Sigmoid colon (tissue), 4 donors: Measurements from ENCODE around the gene TMEM95.

ENCODE experiments used
- POLR2AphosphoS5 ChIP-seq, 4 donors: sonication (generic); formaldehyde crosslinking; IDR thresholded peaks; one replicate each; pipeline ENCODE4 v1.6.1; 2017; ENCODE audit warnings: antibody characterized with exemption in 4 of 4
- TF ChIP-seq, protein P1 (sequence below), 4 experiments: fragments of 450-650 bp in 3 of 4; fragments of 200-600 bp in 1 of 4; IDR thresholded peaks; one replicate each; pipeline ENCODE4 v1.5.1; 2016 to 2019; ENCODE audit warnings: antibody characterized with exemption in 4 of 4, mild to moderate bottlenecking in 3 of 4, moderate library complexity in 2 of 4

DNA sequence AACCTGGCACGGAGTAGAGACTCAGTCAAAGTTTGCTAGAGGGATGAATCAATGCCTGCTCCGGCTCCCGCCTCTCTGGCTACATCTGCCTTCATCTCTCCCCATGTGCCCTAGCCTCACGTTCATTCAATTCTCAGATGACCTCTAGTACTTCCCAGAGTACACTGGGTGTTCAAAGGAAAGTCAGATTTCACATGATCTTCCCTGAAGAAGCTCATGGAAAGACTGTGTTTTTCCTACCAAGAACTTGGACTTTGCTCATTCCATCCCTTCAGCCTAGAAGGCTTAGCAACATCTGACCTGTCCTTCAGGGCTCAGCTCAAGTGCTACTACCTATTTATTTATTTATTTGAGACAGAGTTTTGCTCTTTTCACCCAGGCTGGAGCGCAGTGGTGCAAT is 14.9 kb downstream of the TMEM95 start:
- no peak for TF ChIP-seq POLR2AphosphoS5 (IDR thresholded peaks at IDR 0.05)
- TF ChIP-seq, protein P1, sequence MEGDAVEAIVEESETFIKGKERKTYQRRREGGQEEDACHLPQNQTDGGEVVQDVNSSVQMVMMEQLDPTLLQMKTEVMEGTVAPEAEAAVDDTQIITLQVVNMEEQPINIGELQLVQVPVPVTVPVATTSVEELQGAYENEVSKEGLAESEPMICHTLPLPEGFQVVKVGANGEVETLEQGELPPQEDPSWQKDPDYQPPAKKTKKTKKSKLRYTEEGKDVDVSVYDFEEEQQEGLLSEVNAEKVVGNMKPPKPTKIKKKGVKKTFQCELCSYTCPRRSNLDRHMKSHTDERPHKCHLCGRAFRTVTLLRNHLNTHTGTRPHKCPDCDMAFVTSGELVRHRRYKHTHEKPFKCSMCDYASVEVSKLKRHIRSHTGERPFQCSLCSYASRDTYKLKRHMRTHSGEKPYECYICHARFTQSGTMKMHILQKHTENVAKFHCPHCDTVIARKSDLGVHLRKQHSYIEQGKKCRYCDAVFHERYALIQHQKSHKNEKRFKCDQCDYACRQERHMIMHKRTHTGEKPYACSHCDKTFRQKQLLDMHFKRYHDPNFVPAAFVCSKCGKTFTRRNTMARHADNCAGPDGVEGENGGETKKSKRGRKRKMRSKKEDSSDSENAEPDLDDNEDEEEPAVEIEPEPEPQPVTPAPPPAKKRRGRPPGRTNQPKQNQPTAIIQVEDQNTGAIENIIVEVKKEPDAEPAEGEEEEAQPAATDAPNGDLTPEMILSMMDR (IDR thresholded peaks at IDR 0.05), result no peak
